ENCODE data around the gene SECISBP2L.

The SECISBP2L gene

DNA sequence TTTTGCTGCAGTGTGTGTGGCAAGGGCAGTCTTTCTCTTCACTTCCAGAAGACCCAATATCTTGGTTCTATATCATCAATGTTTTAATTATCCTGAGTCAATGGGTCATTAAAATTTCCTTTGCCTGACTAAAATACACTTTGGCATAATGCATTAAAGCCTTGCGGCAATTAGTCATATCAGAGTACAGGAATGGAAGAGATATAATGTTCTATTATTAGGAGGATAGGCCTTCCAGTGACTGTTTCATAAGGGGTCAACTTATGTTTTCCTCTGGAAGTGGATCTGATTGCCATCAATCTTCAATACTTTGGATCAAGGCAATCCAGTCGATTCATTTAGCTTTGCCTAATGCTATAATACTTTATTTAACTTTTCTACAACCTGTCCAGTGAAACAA, 9.4 kb upstream of the SECISBP2L start:
- TF ChIP-seq RARB (CRISPR knock-in tag; IDR thresholded peaks at IDR 0.05): no peak
- TF ChIP-seq TCF4 (CRISPR knock-in tag; IDR thresholded peaks at IDR 0.05; ENCODE audit: borderline replicate concordance): no peak
- TF ChIP-seq GLIS3 (CRISPR knock-in tag; IDR thresholded peaks at IDR 0.05): no peak
- no peak for ATAC-seq

DNA sequence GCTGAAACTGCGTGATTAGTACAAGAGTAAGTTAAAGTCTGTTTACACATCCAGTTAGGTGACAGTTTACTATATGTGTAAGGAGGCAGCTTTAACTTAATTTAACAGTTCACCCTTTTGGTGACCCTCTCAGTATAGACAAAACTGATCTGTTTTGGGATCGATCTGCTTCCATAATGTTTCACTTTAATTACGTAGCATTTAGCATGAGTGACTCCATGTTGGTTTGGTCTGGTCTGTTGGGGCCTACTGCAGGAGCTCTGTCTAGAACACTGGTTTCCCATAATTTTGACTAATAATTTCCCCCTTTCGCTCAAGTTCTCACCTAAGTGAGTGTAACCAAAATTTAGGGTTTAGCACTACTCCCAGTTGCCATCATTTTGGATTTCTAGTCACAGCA, 6.4 kb upstream of the SECISBP2L start:
- no peak for ATAC-seq

DNA sequence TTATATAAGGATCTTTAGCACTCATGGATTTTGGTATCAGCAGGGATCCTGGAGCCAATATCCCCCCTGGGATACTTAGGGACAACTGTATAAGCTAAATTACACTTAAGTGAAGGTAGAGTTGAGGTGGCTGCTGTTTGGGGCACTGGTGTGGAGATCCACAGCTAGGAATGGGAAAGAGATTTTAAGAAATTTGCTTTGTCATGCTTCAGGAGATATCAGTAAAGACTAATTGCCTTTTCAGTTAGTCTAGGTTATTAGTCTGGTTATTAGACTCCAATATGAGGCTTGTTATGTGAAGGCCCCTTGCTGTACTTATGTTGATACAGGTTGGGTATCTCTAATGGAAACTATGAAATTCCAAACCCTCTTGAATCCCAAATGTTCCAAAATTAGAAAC, 1.2 kb upstream of the SECISBP2L start:
- no peak for ATAC-seq
- TF ChIP-seq ZNF8 (CRISPR knock-in tag; IDR thresholded peaks at IDR 0.05) (no peak), ISL1 (CRISPR knock-in tag; IDR thresholded peaks at IDR 0.05) (no peak), TOX (CRISPR knock-in tag; IDR thresholded peaks at IDR 0.05; ENCODE audit: borderline replicate concordance) (no peak), ZNF70 (CRISPR knock-in tag; IDR thresholded peaks at IDR 0.05) (no peak), RARB (CRISPR knock-in tag; IDR thresholded peaks at IDR 0.05) (no peak), ZFP30 (CRISPR knock-in tag; IDR thresholded peaks at IDR 0.05) (no peak), ESRRG (CRISPR knock-in tag; IDR thresholded peaks at IDR 0.05) (no peak)
- TF ChIP-seq, protein P1, sequence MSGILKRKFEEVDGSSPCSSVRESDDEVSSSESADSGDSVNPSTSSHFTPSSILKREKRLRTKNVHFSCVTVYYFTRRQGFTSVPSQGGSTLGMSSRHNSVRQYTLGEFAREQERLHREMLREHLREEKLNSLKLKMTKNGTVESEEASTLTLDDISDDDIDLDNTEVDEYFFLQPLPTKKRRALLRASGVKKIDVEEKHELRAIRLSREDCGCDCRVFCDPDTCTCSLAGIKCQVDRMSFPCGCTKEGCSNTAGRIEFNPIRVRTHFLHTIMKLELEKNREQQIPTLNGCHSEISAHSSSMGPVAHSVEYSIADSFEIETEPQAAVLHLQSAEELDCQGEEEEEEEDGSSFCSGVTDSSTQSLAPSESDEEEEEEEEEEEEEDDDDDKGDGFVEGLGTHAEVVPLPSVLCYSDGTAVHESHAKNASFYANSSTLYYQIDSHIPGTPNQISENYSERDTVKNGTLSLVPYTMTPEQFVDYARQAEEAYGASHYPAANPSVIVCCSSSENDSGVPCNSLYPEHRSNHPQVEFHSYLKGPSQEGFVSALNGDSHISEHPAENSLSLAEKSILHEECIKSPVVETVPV (CRISPR knock-in tag; IDR thresholded peaks at IDR 0.05): no peak
- TF ChIP-seq, protein P2, sequence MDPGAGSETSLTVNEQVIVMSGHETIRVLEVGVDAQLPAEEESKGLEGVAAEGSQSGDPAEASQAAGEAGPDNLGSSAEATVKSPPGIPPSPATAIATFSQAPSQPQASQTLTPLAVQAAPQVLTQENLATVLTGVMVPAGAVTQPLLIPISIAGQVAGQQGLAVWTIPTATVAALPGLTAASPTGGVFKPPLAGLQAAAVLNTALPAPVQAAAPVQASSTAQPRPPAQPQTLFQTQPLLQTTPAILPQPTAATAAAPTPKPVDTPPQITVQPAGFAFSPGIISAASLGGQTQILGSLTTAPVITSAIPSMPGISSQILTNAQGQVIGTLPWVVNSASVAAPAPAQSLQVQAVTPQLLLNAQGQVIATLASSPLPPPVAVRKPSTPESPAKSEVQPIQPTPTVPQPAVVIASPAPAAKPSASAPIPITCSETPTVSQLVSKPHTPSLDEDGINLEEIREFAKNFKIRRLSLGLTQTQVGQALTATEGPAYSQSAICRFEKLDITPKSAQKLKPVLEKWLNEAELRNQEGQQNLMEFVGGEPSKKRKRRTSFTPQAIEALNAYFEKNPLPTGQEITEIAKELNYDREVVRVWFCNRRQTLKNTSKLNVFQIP (CRISPR knock-in tag; IDR thresholded peaks at IDR 0.05; ENCODE audit: borderline replicate concordance, low read depth): no peak
- TF ChIP-seq, protein P3, sequence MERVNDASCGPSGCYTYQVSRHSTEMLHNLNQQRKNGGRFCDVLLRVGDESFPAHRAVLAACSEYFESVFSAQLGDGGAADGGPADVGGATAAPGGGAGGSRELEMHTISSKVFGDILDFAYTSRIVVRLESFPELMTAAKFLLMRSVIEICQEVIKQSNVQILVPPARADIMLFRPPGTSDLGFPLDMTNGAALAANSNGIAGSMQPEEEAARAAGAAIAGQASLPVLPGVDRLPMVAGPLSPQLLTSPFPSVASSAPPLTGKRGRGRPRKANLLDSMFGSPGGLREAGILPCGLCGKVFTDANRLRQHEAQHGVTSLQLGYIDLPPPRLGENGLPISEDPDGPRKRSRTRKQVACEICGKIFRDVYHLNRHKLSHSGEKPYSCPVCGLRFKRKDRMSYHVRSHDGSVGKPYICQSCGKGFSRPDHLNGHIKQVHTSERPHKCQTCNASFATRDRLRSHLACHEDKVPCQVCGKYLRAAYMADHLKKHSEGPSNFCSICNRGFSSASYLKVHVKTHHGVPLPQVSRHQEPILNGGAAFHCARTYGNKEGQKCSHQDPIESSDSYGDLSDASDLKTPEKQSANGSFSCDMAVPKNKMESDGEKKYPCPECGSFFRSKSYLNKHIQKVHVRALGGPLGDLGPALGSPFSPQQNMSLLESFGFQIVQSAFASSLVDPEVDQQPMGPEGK (CRISPR knock-in tag; IDR thresholded peaks at IDR 0.05; ENCODE audit: borderline replicate concordance): no peak

More for the DNA sequence above, 6.4 kb upstream of the SECISBP2L start:
- no peak for TF ChIP-seq CSDC2 (CRISPR knock-in tag; IDR thresholded peaks at IDR 0.05)
- no peak for TF ChIP-seq ZNF565 (CRISPR knock-in tag; conservative IDR thresholded peaks at IDR 0.05; ENCODE audit: low read depth)
- TF ChIP-seq ISL1 (CRISPR knock-in tag; IDR thresholded peaks at IDR 0.05): no peak
- TF ChIP-seq TOX (CRISPR knock-in tag; IDR thresholded peaks at IDR 0.05; ENCODE audit: borderline replicate concordance): no peak
- no peak for TF ChIP-seq SNAI2 (CRISPR knock-in tag; IDR thresholded peaks at IDR 0.05)
- no peak for TF ChIP-seq ZNF8 (CRISPR knock-in tag; IDR thresholded peaks at IDR 0.05)
- TF ChIP-seq BACH2 (CRISPR knock-in tag; IDR thresholded peaks at IDR 0.05; ENCODE audit: borderline replicate concordance): no peak
- TF ChIP-seq ZFP30 (CRISPR knock-in tag; IDR thresholded peaks at IDR 0.05): no peak
- TF ChIP-seq, protein P3 (CRISPR knock-in tag; IDR thresholded peaks at IDR 0.05; ENCODE audit: borderline replicate concordance): no peak
- TF ChIP-seq, protein P2 (CRISPR knock-in tag; IDR thresholded peaks at IDR 0.05; ENCODE audit: borderline replicate concordance, low read depth): no peak
- TF ChIP-seq ZNF70 (CRISPR knock-in tag; IDR thresholded peaks at IDR 0.05): no peak
- no peak for TF ChIP-seq ZC3H10 (CRISPR knock-in tag; IDR thresholded peaks at IDR 0.05)
- TF ChIP-seq ESRRG (CRISPR knock-in tag; IDR thresholded peaks at IDR 0.05): no peak
- TF ChIP-seq, protein P4, sequence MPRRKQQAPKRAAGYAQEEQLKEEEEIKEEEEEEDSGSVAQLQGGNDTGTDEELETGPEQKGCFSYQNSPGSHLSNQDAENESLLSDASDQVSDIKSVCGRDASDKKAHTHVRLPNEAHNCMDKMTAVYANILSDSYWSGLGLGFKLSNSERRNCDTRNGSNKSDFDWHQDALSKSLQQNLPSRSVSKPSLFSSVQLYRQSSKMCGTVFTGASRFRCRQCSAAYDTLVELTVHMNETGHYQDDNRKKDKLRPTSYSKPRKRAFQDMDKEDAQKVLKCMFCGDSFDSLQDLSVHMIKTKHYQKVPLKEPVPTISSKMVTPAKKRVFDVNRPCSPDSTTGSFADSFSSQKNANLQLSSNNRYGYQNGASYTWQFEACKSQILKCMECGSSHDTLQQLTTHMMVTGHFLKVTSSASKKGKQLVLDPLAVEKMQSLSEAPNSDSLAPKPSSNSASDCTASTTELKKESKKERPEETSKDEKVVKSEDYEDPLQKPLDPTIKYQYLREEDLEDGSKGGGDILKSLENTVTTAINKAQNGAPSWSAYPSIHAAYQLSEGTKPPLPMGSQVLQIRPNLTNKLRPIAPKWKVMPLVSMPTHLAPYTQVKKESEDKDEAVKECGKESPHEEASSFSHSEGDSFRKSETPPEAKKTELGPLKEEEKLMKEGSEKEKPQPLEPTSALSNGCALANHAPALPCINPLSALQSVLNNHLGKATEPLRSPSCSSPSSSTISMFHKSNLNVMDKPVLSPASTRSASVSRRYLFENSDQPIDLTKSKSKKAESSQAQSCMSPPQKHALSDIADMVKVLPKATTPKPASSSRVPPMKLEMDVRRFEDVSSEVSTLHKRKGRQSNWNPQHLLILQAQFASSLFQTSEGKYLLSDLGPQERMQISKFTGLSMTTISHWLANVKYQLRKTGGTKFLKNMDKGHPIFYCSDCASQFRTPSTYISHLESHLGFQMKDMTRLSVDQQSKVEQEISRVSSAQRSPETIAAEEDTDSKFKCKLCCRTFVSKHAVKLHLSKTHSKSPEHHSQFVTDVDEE (CRISPR knock-in tag; IDR thresholded peaks at IDR 0.05): no peak
- TF ChIP-seq ZFP3 (CRISPR knock-in tag; IDR thresholded peaks at IDR 0.05): no peak
- TF ChIP-seq ARNTL (CRISPR knock-in tag; IDR thresholded peaks at IDR 0.05; ENCODE audit: borderline replicate concordance, low read depth): no peak
- TF ChIP-seq, protein P5, sequence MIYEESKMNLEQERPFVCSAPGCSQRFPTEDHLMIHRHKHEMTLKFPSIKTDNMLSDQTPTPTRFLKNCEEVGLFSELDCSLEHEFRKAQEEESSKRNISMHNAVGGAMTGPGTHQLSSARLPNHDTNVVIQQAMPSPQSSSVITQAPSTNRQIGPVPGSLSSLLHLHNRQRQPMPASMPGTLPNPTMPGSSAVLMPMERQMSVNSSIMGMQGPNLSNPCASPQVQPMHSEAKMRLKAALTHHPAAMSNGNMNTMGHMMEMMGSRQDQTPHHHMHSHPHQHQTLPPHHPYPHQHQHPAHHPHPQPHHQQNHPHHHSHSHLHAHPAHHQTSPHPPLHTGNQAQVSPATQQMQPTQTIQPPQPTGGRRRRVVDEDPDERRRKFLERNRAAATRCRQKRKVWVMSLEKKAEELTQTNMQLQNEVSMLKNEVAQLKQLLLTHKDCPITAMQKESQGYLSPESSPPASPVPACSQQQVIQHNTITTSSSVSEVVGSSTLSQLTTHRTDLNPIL (CRISPR knock-in tag; IDR thresholded peaks at IDR 0.05; ENCODE audit: low read depth): no peak
- TF ChIP-seq GLIS3 (CRISPR knock-in tag; IDR thresholded peaks at IDR 0.05): no peak
- TF ChIP-seq TCF4 (CRISPR knock-in tag; IDR thresholded peaks at IDR 0.05; ENCODE audit: borderline replicate concordance): no peak
- TF ChIP-seq, protein P1 (CRISPR knock-in tag; IDR thresholded peaks at IDR 0.05): no peak
